ENCODE results near the gene ALPL. TPM values are rescaled to one million over a fixed set of nuclear protein-coding genes. Genes with fewer than 3 reads are reported as not detected.
"Not testable (repeated sequence)": the region's sequence is repeated elsewhere in the genome, so short reads cannot be mapped to it uniquely, and the experiment has no call there.

Gene ALPL
- total RNA-seq, 1 experiment from 2014 or later = 0.31 TPM

DNA sequence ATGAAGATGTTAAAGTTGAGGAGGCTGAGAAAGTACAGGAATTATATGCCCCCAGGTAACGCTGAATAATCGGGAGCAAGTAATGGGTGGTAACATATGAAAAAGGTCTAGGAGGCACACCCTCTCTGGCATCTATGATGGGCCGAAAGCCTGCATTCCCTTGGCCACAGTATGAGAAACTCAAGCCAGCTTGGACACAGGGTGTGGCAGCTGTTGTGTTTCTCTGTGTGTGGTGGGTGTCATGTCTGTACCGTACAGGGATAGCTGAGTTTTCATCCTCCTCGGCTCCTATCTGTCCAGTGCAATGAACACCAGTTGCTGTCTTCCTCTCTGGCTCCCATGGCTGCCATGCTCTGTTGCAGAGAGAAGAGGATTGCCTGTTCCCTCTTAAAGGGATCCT lies 36.4 kb upstream of the ALPL start:
- H3K9me3 Mint-ChIP-seq (ENCODE audit: low read depth, unreplicated experiment) = no peaks in the 10 kb centered on the region
- CTCF ChIA-PET = no interaction called here
- DNase-seq = no peak
- no peaks in the 10 kb centered on the region for H3K36me3 Mint-ChIP-seq (ENCODE audit: insufficient read depth, unreplicated experiment)
- TF ChIP-seq, protein P1, sequence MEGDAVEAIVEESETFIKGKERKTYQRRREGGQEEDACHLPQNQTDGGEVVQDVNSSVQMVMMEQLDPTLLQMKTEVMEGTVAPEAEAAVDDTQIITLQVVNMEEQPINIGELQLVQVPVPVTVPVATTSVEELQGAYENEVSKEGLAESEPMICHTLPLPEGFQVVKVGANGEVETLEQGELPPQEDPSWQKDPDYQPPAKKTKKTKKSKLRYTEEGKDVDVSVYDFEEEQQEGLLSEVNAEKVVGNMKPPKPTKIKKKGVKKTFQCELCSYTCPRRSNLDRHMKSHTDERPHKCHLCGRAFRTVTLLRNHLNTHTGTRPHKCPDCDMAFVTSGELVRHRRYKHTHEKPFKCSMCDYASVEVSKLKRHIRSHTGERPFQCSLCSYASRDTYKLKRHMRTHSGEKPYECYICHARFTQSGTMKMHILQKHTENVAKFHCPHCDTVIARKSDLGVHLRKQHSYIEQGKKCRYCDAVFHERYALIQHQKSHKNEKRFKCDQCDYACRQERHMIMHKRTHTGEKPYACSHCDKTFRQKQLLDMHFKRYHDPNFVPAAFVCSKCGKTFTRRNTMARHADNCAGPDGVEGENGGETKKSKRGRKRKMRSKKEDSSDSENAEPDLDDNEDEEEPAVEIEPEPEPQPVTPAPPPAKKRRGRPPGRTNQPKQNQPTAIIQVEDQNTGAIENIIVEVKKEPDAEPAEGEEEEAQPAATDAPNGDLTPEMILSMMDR (IDR thresholded peaks at IDR 0.05; ENCODE audit: unreplicated experiment) = no peak
- intact Hi-C loops (cut with micrococcal nuclease; ENCODE audit: unreplicated experiment) = no loop called here
- H3K4me1 Mint-ChIP-seq (ENCODE audit: low read depth, unreplicated experiment) = peaks cover 5% of the 10 kb centered on the region
- no peaks in the 10 kb centered on the region for H3K27me3 Mint-ChIP-seq (ENCODE audit: unreplicated experiment)
- no peak overlapping the region for H3K27ac Mint-ChIP-seq (ENCODE audit: unreplicated experiment)
- no TSS peak for BruUV-seq (replicated peaks)
- H3K4me3 Mint-ChIP-seq (ENCODE audit: low read depth, unreplicated experiment) = no peak overlapping the region

DNA sequence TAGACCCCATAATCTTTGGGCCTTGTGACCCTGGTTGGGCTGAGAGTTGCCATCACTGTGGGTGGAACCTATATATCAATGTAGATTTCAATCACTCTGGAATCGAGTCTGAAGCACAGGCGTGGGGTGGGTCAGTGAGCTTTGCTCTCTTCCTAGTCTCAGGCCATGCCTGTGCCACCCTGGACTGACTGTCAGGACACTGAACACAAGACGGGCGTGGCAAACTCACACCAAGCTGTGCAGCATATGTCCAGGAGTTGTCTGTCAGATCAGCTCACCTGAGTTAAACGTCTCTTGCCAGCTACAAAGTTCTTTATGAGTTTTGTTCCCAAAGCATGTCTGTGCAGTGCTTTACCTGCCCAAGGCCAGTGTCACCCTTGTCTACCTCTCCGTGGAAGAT lies 30.9 kb upstream of the ALPL start:
- no peak for DNase-seq
- Mint-ChIP-seq H3K9me3 (ENCODE audit: low read depth, unreplicated experiment) (no peaks in the 10 kb centered on the region), H3K36me3 (ENCODE audit: insufficient read depth, unreplicated experiment) (no peaks in the 10 kb centered on the region), H3K4me3 (ENCODE audit: low read depth, unreplicated experiment) (no peak overlapping the region), H3K27ac (ENCODE audit: unreplicated experiment) (no peak overlapping the region), H3K4me1 (ENCODE audit: low read depth, unreplicated experiment) (no peaks in the 10 kb centered on the region), H3K27me3 (ENCODE audit: unreplicated experiment) (no peaks in the 10 kb centered on the region)
- intact Hi-C loops (cut with micrococcal nuclease; ENCODE audit: unreplicated experiment) = no loop called here
- BruUV-seq (replicated peaks) = no TSS peak
- TF ChIP-seq, protein P1 (IDR thresholded peaks at IDR 0.05; ENCODE audit: unreplicated experiment) = no peak
- CTCF ChIA-PET = no interaction called here

DNA sequence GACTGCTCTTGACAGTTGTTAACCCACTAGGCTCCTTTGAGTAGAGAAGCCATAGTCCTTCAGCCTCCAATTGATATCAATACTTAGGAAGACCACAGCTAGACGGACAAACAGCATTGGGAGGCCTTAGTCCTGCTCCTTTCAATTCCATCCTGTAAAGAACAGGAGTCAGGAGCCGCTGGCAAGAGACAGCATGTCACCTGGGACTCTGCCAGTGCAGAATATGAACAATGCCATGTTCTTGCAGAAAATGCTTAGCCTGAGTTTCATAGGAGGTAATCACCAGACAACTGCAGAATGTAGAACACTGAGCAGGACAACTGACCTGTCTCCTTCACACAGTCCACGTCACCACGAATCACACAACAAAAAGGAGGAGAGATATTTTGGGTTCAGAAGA lies 25.3 kb upstream of the ALPL start:
- H3K9me3 Mint-ChIP-seq (ENCODE audit: low read depth, unreplicated experiment); H3K36me3 Mint-ChIP-seq (ENCODE audit: insufficient read depth, unreplicated experiment); CTCF ChIA-PET; H3K27me3 Mint-ChIP-seq (ENCODE audit: unreplicated experiment); DNase-seq; BruUV-seq (replicated peaks); H3K27ac Mint-ChIP-seq (ENCODE audit: unreplicated experiment); H3K4me3 Mint-ChIP-seq (ENCODE audit: low read depth, unreplicated experiment); H3K4me1 Mint-ChIP-seq (ENCODE audit: low read depth, unreplicated experiment); intact Hi-C loops (cut with micrococcal nuclease; ENCODE audit: unreplicated experiment): not testable (repeated sequence)

- intact Hi-C loops (cut with micrococcal nuclease; ENCODE audit: unreplicated experiment) = no loop called here
- TF ChIP-seq, protein P1 (IDR thresholded peaks at IDR 0.05; ENCODE audit: unreplicated experiment) = no peak
Measured at GRCh38 chr1:21489146-21489545, 20.1 kb upstream of the ALPL start.

GRCh38 chr1:21490774-21491487 lies 18.3 kb upstream of the ALPL start:
- Mint-ChIP-seq H3K27me3 (ENCODE audit: unreplicated experiment) (peaks cover 11% of the 10 kb centered on the region), H3K9me3 (ENCODE audit: low read depth, unreplicated experiment) (no peaks in the 10 kb centered on the region), H3K27ac (ENCODE audit: unreplicated experiment) (no peak overlapping the region), H3K36me3 (ENCODE audit: insufficient read depth, unreplicated experiment) (peaks cover 5% of the 10 kb centered on the region), H3K4me1 (ENCODE audit: low read depth, unreplicated experiment) (no peaks in the 10 kb centered on the region), H3K4me3 (ENCODE audit: low read depth, unreplicated experiment) (no peak overlapping the region)
- no TSS peak for BruUV-seq (replicated peaks)
- CTCF ChIA-PET = interaction anchor here (0.6 to 1.3 kb wide), 3 partner anchors 26 to 120 kb away, joined by 3 to 14 read pairs (median 8); no protein-coding TSS in a partner anchor
- intact Hi-C loops (cut with micrococcal nuclease; ENCODE audit: unreplicated experiment) = loop anchor here (5.0 kb wide), 1 partner anchor 119 kb away; no protein-coding TSS in a partner anchor
- peak; percentile 34 for DNase-seq
- TF ChIP-seq, protein P1 (IDR thresholded peaks at IDR 0.05; ENCODE audit: unreplicated experiment) = peak; percentile 36

More at GRCh38 chr1:21489146-21489545, 20.1 kb upstream of the ALPL start:
- no peak for DNase-seq
- CTCF ChIA-PET = no interaction called here
- Mint-ChIP-seq H3K4me3 (ENCODE audit: low read depth, unreplicated experiment) (no peak overlapping the region), H3K27ac (ENCODE audit: unreplicated experiment) (no peak overlapping the region), H3K27me3 (ENCODE audit: unreplicated experiment) (peaks cover 11% of the 10 kb centered on the region), H3K36me3 (ENCODE audit: insufficient read depth, unreplicated experiment) (peaks cover 5% of the 10 kb centered on the region), H3K9me3 (ENCODE audit: low read depth, unreplicated experiment) (no peaks in the 10 kb centered on the region), H3K4me1 (ENCODE audit: low read depth, unreplicated experiment) (no peaks in the 10 kb centered on the region)
- no TSS peak for BruUV-seq (replicated peaks)

Measured in Calu3 (cell line).